IPS-11a (cell line): ENCODE measurements around the gene TRIO.

Source experiments
- H3K4me3 ChIP-seq: one replicate; pipeline ENCODE4 v1.5.1; 2013; ENCODE audit warnings: low read depth, low read length, control low read depth

The TRIO gene

GRCh38 chr5:14343376-14343775 is 200.2 kb downstream of the TRIO start:
- H3K4me3 ChIP-seq: no peak overlapping the region

- no peak overlapping the region for H3K4me3 ChIP-seq
Observed at GRCh38 chr5:14347522-14347921, 204.4 kb downstream of the TRIO start.

- no peak overlapping the region for H3K4me3 ChIP-seq
Observed at GRCh38 chr5:14348142-14348541, 205.0 kb downstream of the TRIO start.

- no peak overlapping the region for H3K4me3 ChIP-seq
Observed at GRCh38 chr5:14349029-14349428, 205.9 kb downstream of the TRIO start.

GRCh38 chr5:14351086-14351661 is 208.0 kb downstream of the TRIO start:
- H3K4me3 ChIP-seq: no peak overlapping the region

- no peak overlapping the region for H3K4me3 ChIP-seq
Observed at GRCh38 chr5:14351845-14352712, 208.9 kb downstream of the TRIO start.

- H3K4me3 ChIP-seq: no peak overlapping the region
Observed at GRCh38 chr5:14353726-14354474, 210.8 kb downstream of the TRIO start.

- no peak overlapping the region for H3K4me3 ChIP-seq
Observed at GRCh38 chr5:14355391-14355790, 212.2 kb downstream of the TRIO start.

- H3K4me3 ChIP-seq: no peak overlapping the region
Observed at GRCh38 chr5:14356305-14356704, 213.2 kb downstream of the TRIO start.

- no peak overlapping the region for H3K4me3 ChIP-seq
Observed at GRCh38 chr5:14357441-14357840, 214.3 kb downstream of the TRIO start.

- H3K4me3 ChIP-seq: no peak overlapping the region
Observed at GRCh38 chr5:14357851-14358250, 214.7 kb downstream of the TRIO start.

- H3K4me3 ChIP-seq: no peak overlapping the region
Observed at GRCh38 chr5:14358536-14358935, 215.4 kb downstream of the TRIO start.

GRCh38 chr5:14359069-14360043 is 216.2 kb downstream of the TRIO start:
- no peak overlapping the region for H3K4me3 ChIP-seq

- H3K4me3 ChIP-seq: no peak overlapping the region
Observed at GRCh38 chr5:14362491-14362890, 219.3 kb downstream of the TRIO start.

GRCh38 chr5:14364096-14364495 is 221.0 kb downstream of the TRIO start:
- H3K4me3 ChIP-seq: no peak overlapping the region

- H3K4me3 ChIP-seq: no peak overlapping the region
Observed at GRCh38 chr5:14364576-14365472, 221.7 kb downstream of the TRIO start.

- no peak overlapping the region for H3K4me3 ChIP-seq
Observed at GRCh38 chr5:14365831-14366430, 222.8 kb downstream of the TRIO start.

- no peak overlapping the region for H3K4me3 ChIP-seq
Observed at GRCh38 chr5:14366763-14367162, 223.6 kb downstream of the TRIO start.

GRCh38 chr5:14367364-14367763 is 224.2 kb downstream of the TRIO start:
- no peak overlapping the region for H3K4me3 ChIP-seq
